Stimulated activated CD4-positive, alpha-beta T cell treated with anti-CD3 and anti-CD28 coated beads, Interleukin-1b, Interleukin-23, amount 100 ng/mL, for 1 hour (primary cell): ENCODE results near the gene IFT80.
"Not testable (repeated sequence)": the region's sequence is repeated elsewhere in the genome, so short reads cannot be mapped to it uniquely, and the experiment has no call there.

Experiments used
- DNase-seq, 2 donors: peaks; one replicate each; pipeline ENCODE4 v3.0.0-alpha.2; 2020; ENCODE audit warnings: low read depth in 2 of 2

The IFT80 gene

GRCh38 chr3:160365869-160366522, 33.0 kb downstream of the IFT80 start:
- no peak for DNase-seq

GRCh38 chr3:160362896-160363295, 36.1 kb downstream of the IFT80 start:
- not testable (repeated sequence) for DNase-seq

- DNase-seq = no peak
Observed at GRCh38 chr3:160355826-160356225, 43.2 kb downstream of the IFT80 start.

- DNase-seq = no peak
Observed at GRCh38 chr3:160346511-160346910, 52.5 kb downstream of the IFT80 start.

GRCh38 chr3:160343132-160343531, 55.9 kb downstream of the IFT80 start:
- no peak for DNase-seq

GRCh38 chr3:160340351-160340750, 58.7 kb downstream of the IFT80 start:
- DNase-seq = no peak

- no peak for DNase-seq
Observed at GRCh38 chr3:160331127-160331937, 67.7 kb downstream of the IFT80 start.

- no peak for DNase-seq
Observed at GRCh38 chr3:160330690-160331089, 68.3 kb downstream of the IFT80 start.

GRCh38 chr3:160330109-160330508, 68.9 kb downstream of the IFT80 start:
- no peak for DNase-seq

- DNase-seq = not testable (repeated sequence)
Observed at GRCh38 chr3:160326286-160326685, 72.7 kb downstream of the IFT80 start.

- DNase-seq = not testable (repeated sequence)
Observed at GRCh38 chr3:160321821-160322220, 77.2 kb downstream of the IFT80 start.

GRCh38 chr3:160319322-160319721, 79.7 kb downstream of the IFT80 start:
- no peak for DNase-seq

- DNase-seq = no peak
Observed at GRCh38 chr3:160314995-160315394, 84.0 kb downstream of the IFT80 start.

GRCh38 chr3:160312014-160312624, 86.9 kb downstream of the IFT80 start:
- DNase-seq = no peak

GRCh38 chr3:160302806-160303205, 96.2 kb downstream of the IFT80 start:
- DNase-seq = no peak

- no peak for DNase-seq
Observed at GRCh38 chr3:160296591-160296990, 102.4 kb downstream of the IFT80 start.

GRCh38 chr3:160291909-160292299, 107.1 kb downstream of the IFT80 start:
- DNase-seq = no peak

GRCh38 chr3:160291290-160291908, 107.6 kb downstream of the IFT80 start:
- no peak for DNase-seq

- DNase-seq = no peak
Observed at GRCh38 chr3:160287666-160288065, 111.4 kb downstream of the IFT80 start.

- no peak for DNase-seq
Observed at GRCh38 chr3:160286231-160286630, 112.8 kb downstream of the IFT80 start.

- no peak for DNase-seq
Observed at GRCh38 chr3:160280836-160281235, 118.2 kb downstream of the IFT80 start.

- DNase-seq = no peak
Observed at GRCh38 chr3:160279657-160280056, 119.4 kb downstream of the IFT80 start.
